DMS153 treated with DMSO at 0.1 percent for 48 hours (cell line): Measurements from ENCODE around the gene HECTD4.
"Not testable (repeated sequence)": the region's sequence is repeated elsewhere in the genome, so short reads cannot be mapped to it uniquely, and the experiment has no call there.

ENCODE experiments used
- DNase-seq: peaks from one replicate; lab custom pipeline; 2025; ENCODE audit not compliant: unreplicated experiment; lab: John Stamatoyannopoulos, UW

HECTD4 gene

GRCh38 chr12:112164011-112164660 is 218.1 kb downstream of the HECTD4 start:
- no peak for DNase-seq

- DNase-seq, result no peak
Measured at GRCh38 chr12:112163471-112163991, 218.7 kb downstream of the HECTD4 start.

GRCh38 chr12:112163056-112163455 is 219.2 kb downstream of the HECTD4 start:
- no peak for DNase-seq

- DNase-seq, result no peak
Measured at GRCh38 chr12:112162241-112162790, 219.9 kb downstream of the HECTD4 start.

- no peak for DNase-seq
Measured at GRCh38 chr12:112161711-112162110, 220.5 kb downstream of the HECTD4 start.

GRCh38 chr12:112160611-112161010 is 221.6 kb downstream of the HECTD4 start:
- no peak for DNase-seq

- DNase-seq, result no peak
Measured at GRCh38 chr12:112159146-112159541, 223.1 kb downstream of the HECTD4 start.

GRCh38 chr12:112158461-112159145 is 223.6 kb downstream of the HECTD4 start:
- not testable (repeated sequence) for DNase-seq

GRCh38 chr12:112153893-112154219 is 228.4 kb downstream of the HECTD4 start:
- no peak for DNase-seq

- no peak for DNase-seq
Measured at GRCh38 chr12:112153181-112153892, 228.9 kb downstream of the HECTD4 start.

- DNase-seq, result no peak
Measured at GRCh38 chr12:112151766-112152541, 230.3 kb downstream of the HECTD4 start.

GRCh38 chr12:112149596-112149995 is 232.6 kb downstream of the HECTD4 start:
- DNase-seq, result no peak

GRCh38 chr12:112148031-112148513 is 234.2 kb downstream of the HECTD4 start:
- no peak for DNase-seq

- no peak for DNase-seq
Measured at GRCh38 chr12:112146123-112146522, 236.1 kb downstream of the HECTD4 start.

- DNase-seq, result no peak
Measured at GRCh38 chr12:112140728-112141127, 241.5 kb downstream of the HECTD4 start.

- DNase-seq, result no peak
Measured at GRCh38 chr12:112134731-112135130, 247.5 kb downstream of the HECTD4 start.

GRCh38 chr12:112133418-112133817 is 248.8 kb downstream of the HECTD4 start:
- no peak for DNase-seq

GRCh38 chr12:112131686-112132085 is 250.5 kb downstream of the HECTD4 start:
- DNase-seq, result no peak

GRCh38 chr12:112130441-112130998 is 251.7 kb downstream of the HECTD4 start:
- DNase-seq, result no peak

GRCh38 chr12:112126911-112127310 is 255.3 kb downstream of the HECTD4 start:
- DNase-seq, result no peak
